T-helper 17 cell (primary cell): ENCODE results near the gene OLFML2B. TPM values are rescaled to one million over a fixed set of nuclear protein-coding genes. Genes with fewer than 3 reads are reported as not detected.

ENCODE experiments used
- ATAC-seq: fragments of 150-1000 bp; cut with Tn5 transposase; 2 replicates; pipeline ENCODE4 v1.10.0; 2021; ENCODE audit warnings: mild to moderate bottlenecking, moderate library complexity
- DNase-seq, 3 donors: peaks; one replicate each; pipeline versions ENCODE4 v3.0.0 to v3.0.0-alpha.2; 2020 to 2021
- H3K9me3 ChIP-seq: one replicate; pipeline ENCODE4 v1.7.0; 2013; ENCODE audit warnings: low read length, mild to moderate bottlenecking; ENCODE audit not compliant: control insufficient read depth, poor library complexity, severe bottlenecking
- H3K27ac Mint-ChIP-seq: one replicate; pipeline ENCODE4 v1.8.0; 2022; ENCODE audit warnings: mild to moderate bottlenecking, moderate library complexity, mixed read lengths
- H3K27me3 Mint-ChIP-seq: one replicate; pipeline ENCODE4 v1.8.0; 2022; ENCODE audit warnings: mixed read lengths
- H3K36me3 Mint-ChIP-seq: one replicate; pipeline ENCODE4 v1.8.0; 2022; ENCODE audit warnings: low read depth, mixed read lengths
- H3K4me1 Mint-ChIP-seq: one replicate; pipeline ENCODE4 v1.8.0; 2022; ENCODE audit warnings: mild to moderate bottlenecking, mixed read lengths
- H3K4me3 Mint-ChIP-seq: one replicate; pipeline ENCODE4 v1.8.0; 2022; ENCODE audit warnings: mild to moderate bottlenecking, moderate library complexity, mixed read lengths
- total RNA-seq, 4 donors: library from RNA in 2 of 4; stranded (reverse) in 2 of 4; gene quantifications; one replicate each; pipeline ENCODE4 v1.2.3 and lab custom pipeline; 2022 to 2026

Gene OLFML2B
- total RNA-seq, 2 donors from 2014 or later: not detected

GRCh38 chr1:161954050-161954449 is 69.6 kb downstream of the OLFML2B start:
- Mint-ChIP-seq H3K36me3 (peaks cover 3% of the 10 kb centered on the region), H3K4me3 (no peak overlapping the region), H3K27me3 (no peaks in the 10 kb centered on the region), H3K27ac (peak overlapping the region; percentile 67), H3K4me1 (peaks cover 30% of the 10 kb centered on the region)
- ATAC-seq (no peak), DNase-seq (no peak)
- H3K9me3 ChIP-seq: no peaks in the 10 kb centered on the region

- Mint-ChIP-seq H3K36me3 (no peaks in the 10 kb centered on the region), H3K27ac (peak overlapping the region; percentile 67), H3K4me3 (no peak overlapping the region), H3K27me3 (no peaks in the 10 kb centered on the region), H3K4me1 (peaks cover 25% of the 10 kb centered on the region)
- no peak for DNase-seq
- no peak for ATAC-seq
- no peaks in the 10 kb centered on the region for H3K9me3 ChIP-seq
Measured at GRCh38 chr1:161953256-161953920, 70.3 kb downstream of the OLFML2B start.

- Mint-ChIP-seq H3K4me3 (no peak overlapping the region), H3K27ac (no peak overlapping the region), H3K4me1 (peaks cover 25% of the 10 kb centered on the region), H3K27me3 (no peaks in the 10 kb centered on the region), H3K36me3 (no peaks in the 10 kb centered on the region)
- DNase-seq (no peak), ATAC-seq (no peak)
- H3K9me3 ChIP-seq: no peaks in the 10 kb centered on the region
Measured at GRCh38 chr1:161952607-161953172, 71.0 kb downstream of the OLFML2B start.

GRCh38 chr1:161951646-161952045 is 72.0 kb downstream of the OLFML2B start:
- Mint-ChIP-seq H3K27me3 (no peaks in the 10 kb centered on the region), H3K27ac (peak overlapping the region; percentile 11), H3K4me3 (no peak overlapping the region)

GRCh38 chr1:161950377-161950776 is 73.3 kb downstream of the OLFML2B start:
- no peak for ATAC-seq
- Mint-ChIP-seq H3K27ac (no peak overlapping the region), H3K27me3 (no peaks in the 10 kb centered on the region)

More at GRCh38 chr1:161951646-161952045, 72.0 kb downstream of the OLFML2B start:
- Mint-ChIP-seq H3K36me3 (no peaks in the 10 kb centered on the region), H3K4me1 (peaks cover 25% of the 10 kb centered on the region)
- H3K9me3 ChIP-seq: no peaks in the 10 kb centered on the region
- ATAC-seq (no peak), DNase-seq (no peak)

GRCh38 chr1:161949548-161949947 is 74.1 kb downstream of the OLFML2B start:
- H3K27ac Mint-ChIP-seq: no peak overlapping the region

More at GRCh38 chr1:161950377-161950776, 73.3 kb downstream of the OLFML2B start:
- H3K9me3 ChIP-seq: no peaks in the 10 kb centered on the region
- H3K36me3 Mint-ChIP-seq: peaks cover 2% of the 10 kb centered on the region
- no peak for DNase-seq
- H3K4me1 Mint-ChIP-seq: peaks cover 23% of the 10 kb centered on the region
- no peak overlapping the region for H3K4me3 Mint-ChIP-seq

GRCh38 chr1:161948435-161948834 is 75.2 kb downstream of the OLFML2B start:
- Mint-ChIP-seq H3K4me3 (no peak overlapping the region), H3K27me3 (no peaks in the 10 kb centered on the region), H3K27ac (no peak overlapping the region), H3K4me1 (peaks cover 16% of the 10 kb centered on the region), H3K36me3 (peaks cover 9% of the 10 kb centered on the region)
- no peak for DNase-seq
- H3K9me3 ChIP-seq: no peaks in the 10 kb centered on the region
- ATAC-seq: no peak

More at GRCh38 chr1:161949548-161949947, 74.1 kb downstream of the OLFML2B start:
- no peaks in the 10 kb centered on the region for H3K27me3 Mint-ChIP-seq
- no peak overlapping the region for H3K4me3 Mint-ChIP-seq
- peaks cover 19% of the 10 kb centered on the region for H3K4me1 Mint-ChIP-seq
- ATAC-seq (no peak), DNase-seq (no peak)
- H3K36me3 Mint-ChIP-seq: peaks cover 2% of the 10 kb centered on the region
- no peaks in the 10 kb centered on the region for H3K9me3 ChIP-seq

- Mint-ChIP-seq H3K4me1 (peaks cover 6% of the 10 kb centered on the region), H3K36me3 (peaks cover 15% of the 10 kb centered on the region), H3K4me3 (no peak overlapping the region), H3K27me3 (no peaks in the 10 kb centered on the region), H3K27ac (no peak overlapping the region)
- DNase-seq (no peak), ATAC-seq (no peak)
- no peaks in the 10 kb centered on the region for H3K9me3 ChIP-seq
Measured at GRCh38 chr1:161946071-161946987, 77.3 kb downstream of the OLFML2B start.

- Mint-ChIP-seq H3K36me3 (peaks cover 15% of the 10 kb centered on the region), H3K4me1 (peaks cover 8% of the 10 kb centered on the region), H3K27ac (no peak overlapping the region), H3K27me3 (no peaks in the 10 kb centered on the region), H3K4me3 (no peak overlapping the region)
- ATAC-seq: no peak
- H3K9me3 ChIP-seq: no peaks in the 10 kb centered on the region
- no peak for DNase-seq
Measured at GRCh38 chr1:161945306-161946060, 78.2 kb downstream of the OLFML2B start.

- Mint-ChIP-seq H3K36me3 (peaks cover 15% of the 10 kb centered on the region), H3K27me3 (no peaks in the 10 kb centered on the region), H3K4me3 (no peak overlapping the region), H3K4me1 (peaks cover 8% of the 10 kb centered on the region), H3K27ac (no peak overlapping the region)
- H3K9me3 ChIP-seq: no peaks in the 10 kb centered on the region
- ATAC-seq (no peak), DNase-seq (no peak)
Measured at GRCh38 chr1:161944381-161944780, 79.3 kb downstream of the OLFML2B start.

GRCh38 chr1:161943737-161944136 is 79.9 kb downstream of the OLFML2B start:
- DNase-seq: no peak
- no peaks in the 10 kb centered on the region for H3K9me3 ChIP-seq
- ATAC-seq: no peak
- peaks cover 15% of the 10 kb centered on the region for H3K36me3 Mint-ChIP-seq
- H3K27me3 Mint-ChIP-seq: no peaks in the 10 kb centered on the region
- H3K4me1 Mint-ChIP-seq: peaks cover 8% of the 10 kb centered on the region
- H3K27ac Mint-ChIP-seq: no peak overlapping the region
- no peak overlapping the region for H3K4me3 Mint-ChIP-seq

GRCh38 chr1:161941726-161942436 is 81.8 kb downstream of the OLFML2B start:
- Mint-ChIP-seq H3K4me1 (peaks cover 9% of the 10 kb centered on the region), H3K27me3 (no peaks in the 10 kb centered on the region), H3K36me3 (peaks cover 16% of the 10 kb centered on the region), H3K4me3 (no peak overlapping the region), H3K27ac (no peak overlapping the region)
- no peak for DNase-seq
- no peaks in the 10 kb centered on the region for H3K9me3 ChIP-seq
- ATAC-seq: no peak
